ENCODE data around the gene CLDN3.

The CLDN3 gene

DNA sequence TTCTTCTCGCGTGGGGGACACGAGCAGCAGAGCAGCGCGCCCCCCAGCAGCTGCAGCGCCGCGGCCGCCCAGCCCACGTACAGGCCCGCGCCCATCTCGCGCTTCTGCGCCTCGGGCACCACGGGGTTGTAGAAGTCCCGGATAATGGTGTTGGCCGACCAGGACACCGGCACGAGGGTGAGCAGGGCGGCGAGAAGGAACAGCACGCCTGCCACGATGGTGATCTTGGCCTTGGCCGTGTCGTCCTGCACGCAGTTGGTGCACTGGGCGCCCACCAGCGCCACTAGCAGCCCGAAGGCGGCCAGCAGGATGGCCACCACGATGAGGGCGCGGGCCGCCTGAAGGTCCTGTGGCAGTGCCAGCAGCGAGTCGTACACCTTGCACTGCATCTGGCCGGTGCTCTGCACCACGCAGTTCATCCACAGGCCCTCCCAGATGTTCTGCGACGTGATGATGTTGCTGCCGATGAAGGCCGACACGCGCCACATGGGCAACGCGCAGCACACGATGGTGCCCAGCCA is 529 bp downstream of the CLDN3 start:
- no peak for TF ChIP-seq CTCF (IDR thresholded peaks at IDR 0.05; ENCODE audit: low read depth, low read length, missing control alignments)
- DNase-seq (ENCODE audit: extremely low read depth, low read depth) = no peak
- no peak overlapping the region for H3K4me3 ChIP-seq (replicated peaks; ENCODE audit: low read depth, low read length)

DNA sequence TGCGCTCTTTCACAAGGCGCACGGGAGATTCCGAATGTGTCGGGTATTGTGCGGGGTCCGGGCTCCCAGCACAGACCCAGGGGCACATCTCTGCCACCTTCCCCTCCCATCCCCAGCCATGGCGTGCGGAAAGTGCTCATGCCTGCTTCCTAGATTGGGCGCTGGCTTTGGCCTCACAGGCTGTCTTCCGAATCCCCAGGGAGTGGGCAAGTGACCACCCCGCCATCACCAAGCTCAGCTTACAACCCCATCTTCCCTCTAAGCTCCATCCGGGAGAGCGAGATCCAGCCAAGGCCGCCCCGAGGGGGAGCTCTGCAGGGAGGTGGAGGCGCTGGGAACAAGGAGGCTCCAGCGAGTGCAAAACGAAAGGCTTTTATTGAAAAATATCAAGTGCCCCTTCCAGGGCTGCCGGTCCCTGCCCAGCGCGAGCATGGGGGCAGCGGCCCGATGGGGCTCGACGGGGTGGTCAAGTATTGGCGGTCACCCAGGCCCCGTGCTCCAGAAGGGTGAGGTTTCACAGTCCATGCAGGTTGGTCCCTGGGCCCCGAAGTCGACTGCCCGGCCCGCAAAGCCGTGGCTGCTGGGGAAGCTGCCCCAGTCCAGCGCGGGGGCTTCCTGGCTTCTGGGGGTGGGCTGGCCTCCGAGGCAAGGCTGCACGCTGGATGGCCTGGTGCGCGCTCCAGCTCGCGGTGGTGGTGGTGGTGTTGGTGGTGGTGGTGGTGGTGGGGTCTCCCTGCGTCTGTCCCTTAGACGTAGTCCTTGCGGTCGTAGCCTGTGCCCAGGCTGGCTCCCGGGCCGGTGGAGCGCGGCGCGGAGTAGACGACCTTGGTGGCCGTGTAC is 1.2 kb downstream of the CLDN3 start:
- no peak for TF ChIP-seq CTCF (IDR thresholded peaks at IDR 0.05; ENCODE audit: low read depth, low read length, missing control alignments)
- H3K4me3 ChIP-seq (replicated peaks; ENCODE audit: low read depth, low read length) = no peak overlapping the region
- DNase-seq (ENCODE audit: extremely low read depth, low read depth) = no peak

DNA sequence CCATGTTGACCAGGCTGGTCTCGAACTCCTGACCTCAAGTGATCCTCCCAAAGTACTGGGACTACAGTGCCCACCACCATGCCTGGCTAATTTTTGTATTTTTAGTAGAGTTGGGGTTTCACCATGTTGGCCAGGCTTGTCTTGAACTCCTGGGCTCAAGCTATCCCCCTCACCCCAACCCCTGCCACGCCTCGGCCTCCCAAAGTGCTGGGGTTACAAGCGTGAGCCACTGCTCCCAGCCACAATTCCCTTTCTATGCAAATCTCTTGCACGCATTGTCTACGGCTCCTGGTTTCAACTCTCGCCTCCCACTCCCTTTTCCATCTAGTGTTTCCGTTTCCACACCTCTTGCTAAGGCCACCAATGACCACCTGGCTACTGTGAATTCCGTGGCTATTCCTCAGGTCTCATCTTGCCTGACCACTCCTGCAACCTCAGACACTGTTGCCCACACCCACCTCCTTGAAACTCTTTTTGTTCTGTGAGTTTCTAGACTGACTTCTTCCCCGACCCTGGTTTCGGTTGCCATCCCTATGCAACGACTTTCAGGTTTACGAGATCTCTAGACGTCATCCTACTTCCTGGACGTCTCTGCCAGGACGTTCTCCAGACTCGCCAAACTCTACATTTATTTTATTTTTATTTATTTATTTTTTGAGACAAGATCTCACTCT is 3.4 kb downstream of the CLDN3 start:
- H3K4me3 ChIP-seq (replicated peaks; ENCODE audit: low read depth, low read length) = no peak overlapping the region
- DNase-seq (ENCODE audit: extremely low read depth, low read depth) = no peak

DNA sequence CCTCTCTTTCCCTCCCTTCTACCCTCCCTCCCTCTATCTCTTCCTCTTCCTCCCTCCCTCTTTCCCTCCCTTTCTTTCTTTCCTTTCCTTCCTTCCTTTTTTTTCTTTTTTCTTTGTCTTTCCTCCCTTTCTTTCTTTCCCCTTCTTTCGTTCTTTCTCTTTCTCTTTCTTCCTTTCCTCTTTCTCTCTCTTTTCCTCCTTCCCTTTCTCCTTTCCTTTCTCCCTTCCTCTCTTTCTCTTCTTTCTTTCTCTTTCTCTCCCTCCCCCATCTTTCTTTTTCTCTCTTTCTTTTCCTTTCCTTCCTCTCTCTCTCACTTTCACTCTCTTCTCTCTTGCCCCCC is 7.4 kb downstream of the CLDN3 start:
- H3K4me3 ChIP-seq (replicated peaks; ENCODE audit: low read depth, low read length) = no peak overlapping the region
- DNase-seq (ENCODE audit: extremely low read depth, low read depth) = no peak
- no peak for TF ChIP-seq CTCF (IDR thresholded peaks at IDR 0.05; ENCODE audit: low read depth, low read length, missing control alignments)

More for the DNA sequence above, 3.4 kb downstream of the CLDN3 start:
- no peak for TF ChIP-seq CTCF (IDR thresholded peaks at IDR 0.05; ENCODE audit: low read depth, low read length, missing control alignments)

- no peak for TF ChIP-seq CTCF (IDR thresholded peaks at IDR 0.05; ENCODE audit: low read depth, low read length, missing control alignments)
- no peak for DNase-seq (ENCODE audit: extremely low read depth, low read depth)
Measured at GRCh38 chr7:73761854-73762658, 8.0 kb downstream of the CLDN3 start.

DNA sequence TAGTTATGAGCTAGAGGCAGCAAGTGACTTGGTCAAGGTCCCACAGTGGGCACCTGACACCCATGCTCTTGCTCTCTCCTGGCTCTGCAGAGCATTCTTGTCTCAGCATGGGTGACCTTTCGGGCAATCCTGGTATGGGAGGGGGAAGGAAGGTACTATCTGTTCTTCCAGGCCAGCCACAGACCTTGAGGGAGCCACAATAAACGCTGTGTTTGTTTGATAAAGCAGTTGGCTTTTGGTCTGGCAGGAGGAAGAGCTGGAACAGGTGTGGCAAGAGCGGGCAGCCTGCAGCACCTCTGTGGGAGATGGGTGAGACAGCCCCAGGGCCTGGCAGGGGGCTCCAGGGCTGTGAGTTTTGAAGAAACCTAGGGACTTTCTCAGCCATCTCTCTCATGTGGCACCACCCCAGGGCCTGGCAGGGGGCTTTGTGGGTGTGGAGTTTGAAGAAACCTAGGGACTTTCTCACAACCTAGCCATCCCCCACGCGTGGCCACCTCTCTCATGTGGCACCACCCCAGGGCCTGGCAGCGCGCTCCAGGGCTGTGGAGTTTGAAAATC is 11.4 kb downstream of the CLDN3 start:
- no peak for TF ChIP-seq CTCF (IDR thresholded peaks at IDR 0.05; ENCODE audit: low read depth, low read length, missing control alignments)
- H3K4me3 ChIP-seq (replicated peaks; ENCODE audit: low read depth, low read length) = no peak overlapping the region
- DNase-seq (ENCODE audit: extremely low read depth, low read depth) = no peak

More at GRCh38 chr7:73761854-73762658, 8.0 kb downstream of the CLDN3 start:
- H3K4me3 ChIP-seq (replicated peaks; ENCODE audit: low read depth, low read length) = no peak overlapping the region
